ENCODE results near the gene AEBP2.
"Not testable (repeated sequence)": the region's sequence is repeated elsewhere in the genome, so short reads cannot be mapped to it uniquely, and the experiment has no call there.

AEBP2 gene

DNA sequence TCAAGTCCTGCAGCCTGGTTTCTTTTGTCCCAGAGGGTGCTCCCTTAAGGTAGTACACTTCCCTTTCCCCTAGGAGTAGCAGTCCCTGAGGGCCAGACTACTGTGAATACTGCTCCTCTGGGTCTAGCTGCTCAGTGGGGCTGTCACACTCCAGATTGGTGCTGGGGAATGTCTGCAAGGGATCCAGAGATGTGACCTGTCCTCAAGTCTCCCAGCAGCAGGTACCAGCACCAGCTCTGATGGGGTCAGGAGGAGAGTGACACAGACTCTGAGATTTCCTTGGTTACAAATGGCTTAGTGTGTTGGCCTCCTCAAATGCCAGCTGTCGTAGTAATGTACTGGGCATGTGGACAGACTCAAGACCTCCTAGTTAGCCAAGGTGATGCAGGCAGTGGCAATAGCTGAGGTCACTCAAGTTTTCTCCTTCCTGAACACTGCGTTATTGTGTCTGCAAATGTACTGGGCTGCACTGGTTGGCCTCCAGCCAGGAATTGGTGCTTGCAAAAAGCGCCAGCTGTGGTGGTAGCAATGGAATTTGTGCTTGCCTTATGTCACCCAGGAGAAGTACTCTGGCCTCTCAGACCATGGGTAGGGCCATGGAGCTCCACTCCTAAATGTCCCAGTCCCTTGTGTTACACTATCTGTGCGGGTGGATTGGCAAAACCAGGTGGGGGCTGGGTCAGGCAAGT, 36.4 kb upstream of the AEBP2 start:
- Histone ChIP-seq H3K27ac (no peak overlapping the region), H3K27me3 (no peaks in the 10 kb centered on the region), H4K20me1 (no peaks in the 10 kb centered on the region), H3K36me3 (no peaks in the 10 kb centered on the region), H3K4me1 (no peaks in the 10 kb centered on the region), H3K4me2 (no peak overlapping the region), H3K9me3 (replicated peaks in 1 of 11) (peaks cover 6 to 25% (median 17%) of the 10 kb centered on the region in 11 experiments; a peak in 17 of 22 replicates), H3K9ac (no peak overlapping the region), H3K4me3 (no peak overlapping the region)
- no peak for TF ChIP-seq Cebpa-rat (IDR thresholded peaks at IDR 0.05)

DNA sequence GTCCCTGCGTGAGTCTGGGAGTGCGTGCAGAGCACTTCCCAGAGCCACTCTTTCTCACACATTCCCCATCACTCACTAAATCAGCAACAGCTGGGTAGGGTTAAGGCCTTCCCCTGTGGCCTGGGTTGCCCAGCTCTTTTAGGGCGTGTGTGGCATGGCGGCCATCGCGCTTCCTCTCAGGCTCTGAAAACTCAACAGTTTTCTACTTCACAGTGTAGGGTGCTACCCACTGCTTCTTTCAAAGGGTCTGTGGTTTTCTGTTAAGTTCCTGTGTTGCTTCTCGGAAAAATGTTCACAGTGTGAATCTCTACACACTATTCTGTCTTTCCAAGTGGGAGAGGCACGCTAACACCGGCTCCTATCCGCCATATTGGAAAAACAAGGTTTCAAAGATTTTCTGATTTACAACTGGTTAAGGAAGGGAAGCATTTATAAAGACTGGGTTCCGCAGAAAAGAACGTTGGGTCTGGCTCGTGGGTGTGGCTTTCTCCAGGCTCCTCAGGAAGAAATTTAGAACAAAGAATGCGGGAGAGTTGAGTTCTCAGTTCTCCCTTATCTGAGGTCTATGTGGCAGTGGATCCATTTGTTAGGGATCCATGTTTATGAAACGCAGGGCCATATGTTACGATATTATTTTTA, 34.9 kb upstream of the AEBP2 start:
- H3K4me1 ChIP-seq = no peaks in the 10 kb centered on the region
- H3K27me3 ChIP-seq = no peaks in the 10 kb centered on the region
- no peaks in the 10 kb centered on the region for H3K36me3 ChIP-seq
- no peak overlapping the region for H3K27ac ChIP-seq
- no peak overlapping the region for H3K4me3 ChIP-seq
- H3K9me3 ChIP-seq (replicated peaks in 1 of 11) = peaks cover 6 to 25% (median 17%) of the 10 kb centered on the region in 11 experiments; a peak in 17 of 22 replicates
- no peaks in the 10 kb centered on the region for H4K20me1 ChIP-seq
- no peak overlapping the region for H3K9ac ChIP-seq
- no peak for TF ChIP-seq Cebpa-rat (IDR thresholded peaks at IDR 0.05)
- H3K4me2 ChIP-seq = no peak overlapping the region

DNA sequence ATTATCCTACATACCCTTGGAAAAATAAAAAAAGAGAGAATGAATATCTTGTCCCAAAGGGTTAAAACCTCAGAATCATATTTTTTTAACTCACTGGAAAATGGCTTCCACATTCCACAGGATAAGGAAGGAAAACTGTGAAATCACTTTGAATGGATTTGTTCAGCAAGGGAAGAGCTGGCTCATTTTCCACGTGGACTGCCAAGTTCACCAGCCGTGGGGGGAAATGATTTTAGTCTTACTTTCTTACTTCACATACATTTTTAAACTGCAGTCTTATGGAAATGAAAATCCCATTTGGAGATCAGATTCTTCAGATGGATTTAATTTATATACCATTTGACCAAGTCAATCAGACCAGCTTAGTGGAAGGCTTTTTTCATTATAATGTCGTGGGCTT, 29.9 kb upstream of the AEBP2 start:
- Histone ChIP-seq H3K27me3 (no peaks in the 10 kb centered on the region), H3K4me1 (no peaks in the 10 kb centered on the region), H3K9ac (no peak overlapping the region), H4K20me1 (no peaks in the 10 kb centered on the region), H3K9me3 (replicated peaks in 1 of 11) (peaks cover 0 to 12% (median 9%) of the 10 kb centered on the region in 11 experiments; a peak in 12 of 22 replicates), H3K4me2 (no peak overlapping the region), H3K4me3 (no peak overlapping the region), H3K36me3 (no peaks in the 10 kb centered on the region), H3K27ac (no peak overlapping the region)
- no peak for TF ChIP-seq Cebpa-rat (IDR thresholded peaks at IDR 0.05)

DNA sequence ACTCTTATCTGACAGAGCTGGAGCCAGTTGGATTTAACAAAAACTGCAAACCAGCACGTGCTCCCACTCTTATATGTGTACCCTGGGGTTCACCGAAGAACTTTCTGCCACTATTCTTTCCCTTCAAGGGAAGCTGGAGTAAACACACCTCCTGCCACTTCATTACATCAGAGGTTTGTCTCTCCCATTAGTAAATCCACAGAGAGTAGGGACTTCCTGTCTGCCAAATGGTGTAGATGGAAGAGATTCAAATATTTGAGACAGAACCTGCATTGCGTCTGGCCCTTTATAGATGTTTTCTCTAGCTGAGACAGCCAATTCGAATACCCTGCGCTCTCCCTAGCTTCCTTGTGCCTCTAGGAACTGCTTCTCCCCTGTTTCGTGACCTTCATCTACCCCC, 29.1 kb upstream of the AEBP2 start:
- H4K20me1 ChIP-seq = no peaks in the 10 kb centered on the region
- H3K4me1 ChIP-seq = no peaks in the 10 kb centered on the region
- no peak overlapping the region; a peak in 1 of 22 replicates for H3K4me2 ChIP-seq
- no peak for TF ChIP-seq Cebpa-rat (IDR thresholded peaks at IDR 0.05)
- H3K4me3 ChIP-seq = no peak overlapping the region
- H3K36me3 ChIP-seq = no peaks in the 10 kb centered on the region
- H3K9me3 ChIP-seq (replicated peaks in 1 of 11) = peaks cover 0 to 6% (median under 1%) of the 10 kb centered on the region in 11 experiments; a peak in 4 of 22 replicates
- no peak overlapping the region for H3K9ac ChIP-seq
- H3K27ac ChIP-seq = no peak overlapping the region
- H3K27me3 ChIP-seq = no peaks in the 10 kb centered on the region

DNA sequence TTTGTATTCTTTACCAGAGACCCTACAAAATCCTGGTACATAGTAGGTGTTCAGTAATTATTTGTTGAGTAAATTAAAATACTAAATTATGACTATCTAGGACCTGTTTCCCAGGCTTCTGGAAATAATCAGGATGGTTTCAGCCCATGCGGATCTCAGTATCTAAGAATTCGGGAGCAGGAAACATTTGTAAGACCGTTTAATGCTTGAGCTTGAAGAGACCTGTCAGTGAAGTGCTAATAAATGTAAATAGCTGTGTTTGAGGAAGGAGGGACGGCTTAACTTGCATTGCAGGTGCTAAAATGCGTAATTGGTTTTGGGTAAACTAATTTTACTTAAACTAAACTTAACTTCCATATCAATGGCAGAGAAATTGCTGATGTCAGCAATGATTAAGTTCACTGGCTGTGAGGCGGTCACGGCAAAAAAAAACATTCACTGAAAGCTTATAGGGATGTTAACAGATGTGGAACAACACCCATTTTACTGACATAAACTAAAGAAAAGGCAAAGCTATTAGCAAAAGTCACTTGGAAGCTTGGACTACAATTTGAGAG, 28.6 kb upstream of the AEBP2 start:
- H3K4me3 ChIP-seq = no peak overlapping the region
- no peaks in the 10 kb centered on the region for H4K20me1 ChIP-seq
- no peak overlapping the region for H3K9ac ChIP-seq
- no peaks in the 10 kb centered on the region for H3K4me1 ChIP-seq
- peaks cover 0 to 1% (median 0%) of the 10 kb centered on the region in 11 experiments; a peak in 1 of 22 replicates for H3K9me3 ChIP-seq (replicated peaks in 1 of 11)
- no peak overlapping the region for H3K27ac ChIP-seq
- TF ChIP-seq Cebpa-rat (IDR thresholded peaks at IDR 0.05) = no peak
- H3K4me2 ChIP-seq = no peak overlapping the region
- no peaks in the 10 kb centered on the region for H3K27me3 ChIP-seq
- no peaks in the 10 kb centered on the region for H3K36me3 ChIP-seq

DNA sequence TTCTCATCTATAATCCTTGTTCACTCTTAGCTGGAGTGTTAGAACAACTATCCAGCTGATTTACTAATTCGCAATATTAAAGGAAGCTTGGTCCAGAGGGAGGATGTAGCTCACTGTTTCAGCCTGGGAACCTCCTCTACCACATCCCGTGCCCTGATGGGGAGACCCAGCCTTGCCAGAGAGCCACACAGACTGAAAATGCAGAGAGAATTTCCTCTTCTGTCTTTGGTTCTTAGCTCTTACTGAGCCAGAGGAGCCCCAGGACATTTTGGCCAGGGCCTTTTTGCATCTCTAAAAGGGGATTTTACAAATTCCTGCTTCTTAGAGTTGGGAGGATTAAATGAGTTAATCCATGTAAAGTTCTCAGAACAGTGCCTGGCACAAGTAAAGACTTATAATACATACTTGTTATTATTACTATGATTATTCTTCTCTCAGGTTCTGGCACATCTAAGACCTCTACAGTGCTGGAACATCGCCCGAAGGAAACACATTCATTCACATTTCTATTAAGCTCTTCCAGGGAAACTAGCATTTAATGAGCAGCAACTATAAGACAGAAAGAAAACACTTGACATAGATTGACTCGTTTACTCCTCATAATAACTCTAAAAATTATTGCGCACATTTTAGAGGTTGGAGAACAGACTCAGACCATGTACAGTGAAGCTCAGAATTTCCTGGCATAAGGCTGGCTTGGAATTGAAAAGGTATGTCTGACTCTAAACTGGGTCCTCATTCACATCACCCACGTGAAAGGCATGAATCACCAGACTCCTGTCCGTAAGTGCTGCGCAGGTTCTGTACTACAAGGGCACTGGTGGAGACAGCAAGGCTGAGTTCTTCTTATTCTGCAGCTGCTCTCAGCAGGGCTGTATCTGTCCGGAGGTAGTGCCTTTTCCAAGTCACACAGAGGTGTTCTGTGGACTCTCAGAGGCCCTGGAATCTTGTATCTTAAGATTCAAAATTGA, 27.8 kb upstream of the AEBP2 start:
- no peaks in the 10 kb centered on the region for H4K20me1 ChIP-seq
- H3K4me1 ChIP-seq = no peaks in the 10 kb centered on the region
- H3K4me2 ChIP-seq = no peak overlapping the region
- no peak overlapping the region for H3K27ac ChIP-seq
- H3K9me3 ChIP-seq (replicated peaks in 1 of 11) = no peaks in the 10 kb centered on the region
- H3K36me3 ChIP-seq = no peaks in the 10 kb centered on the region
- H3K9ac ChIP-seq = no peak overlapping the region
- no peak overlapping the region for H3K4me3 ChIP-seq
- no peak for TF ChIP-seq Cebpa-rat (IDR thresholded peaks at IDR 0.05)
- H3K27me3 ChIP-seq = no peaks in the 10 kb centered on the region

DNA sequence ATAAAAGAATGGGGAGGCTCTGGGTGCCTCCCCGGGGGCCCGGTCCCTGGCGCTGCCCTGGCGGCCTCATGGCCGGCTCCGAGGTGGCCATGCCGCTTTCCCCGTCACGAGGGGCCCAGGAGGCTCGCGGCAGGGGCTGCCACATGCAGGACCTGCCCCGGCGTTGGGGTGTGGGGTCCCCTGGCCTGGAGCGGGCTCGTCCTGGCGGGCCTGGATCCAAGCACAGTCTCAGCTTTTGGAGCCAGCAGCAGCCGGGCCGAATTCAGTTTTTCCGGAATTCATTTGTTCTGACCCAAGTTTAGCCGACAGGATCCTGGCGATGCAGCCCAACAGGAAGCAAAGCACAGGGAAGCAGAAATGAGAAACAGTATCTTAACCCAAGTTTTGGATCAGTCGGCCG, 26.4 kb upstream of the AEBP2 start:
- no peak overlapping the region for H3K27ac ChIP-seq
- H3K4me2 ChIP-seq = no peak overlapping the region
- no peaks in the 10 kb centered on the region for H3K27me3 ChIP-seq
- H4K20me1 ChIP-seq = no peaks in the 10 kb centered on the region
- no peaks in the 10 kb centered on the region for H3K36me3 ChIP-seq
- no peak overlapping the region for H3K9ac ChIP-seq
- H3K9me3 ChIP-seq (replicated peaks in 1 of 11) = no peaks in the 10 kb centered on the region
- no peak overlapping the region for H3K4me3 ChIP-seq
- TF ChIP-seq Cebpa-rat (IDR thresholded peaks at IDR 0.05) = no peak
- H3K4me1 ChIP-seq = no peaks in the 10 kb centered on the region

DNA sequence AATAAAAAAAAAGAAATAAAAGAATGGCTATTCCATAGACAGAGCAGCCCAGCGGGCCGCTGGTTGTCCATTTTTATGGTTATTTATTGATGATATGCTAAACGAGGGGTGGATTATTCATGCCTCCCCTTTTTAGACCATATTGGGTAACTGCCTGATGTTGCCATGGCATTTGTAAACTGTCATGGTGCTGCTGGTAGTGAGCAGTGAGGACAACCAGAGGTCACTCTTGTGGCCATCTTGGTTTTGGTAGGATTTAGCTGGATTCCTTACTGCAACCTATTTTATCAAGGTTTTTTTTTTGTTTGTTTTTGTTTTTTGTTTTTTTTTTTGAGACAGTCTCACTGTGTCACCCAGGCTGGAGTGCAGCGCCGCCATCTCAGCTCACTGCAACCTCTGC, 25.7 kb upstream of the AEBP2 start:
- not testable (repeated sequence) for H4K20me1 ChIP-seq; H3K36me3 ChIP-seq; H3K9me3 ChIP-seq (replicated peaks in 1 of 11); H3K4me3 ChIP-seq; H3K4me2 ChIP-seq; H3K27ac ChIP-seq; H3K27me3 ChIP-seq; H3K9ac ChIP-seq; H3K4me1 ChIP-seq

DNA sequence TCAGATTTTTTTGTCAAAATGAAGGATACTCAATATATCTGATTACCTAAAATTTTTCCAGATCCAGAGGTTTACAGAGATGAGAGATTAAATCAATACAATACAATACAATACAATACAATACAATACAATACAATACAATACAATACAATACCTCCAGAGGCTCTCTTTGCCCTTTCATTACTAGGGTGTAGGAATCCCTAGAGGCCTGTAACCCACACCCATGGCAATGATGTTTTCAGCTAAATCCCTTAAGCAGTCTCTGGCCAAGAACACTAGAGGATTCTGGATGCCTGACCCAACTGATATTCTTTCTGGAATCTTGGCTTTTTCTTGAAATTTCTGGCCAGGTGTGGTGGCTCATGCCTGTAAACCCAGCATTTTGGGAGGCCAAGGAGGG, 23.7 kb upstream of the AEBP2 start:
- no peaks in the 10 kb centered on the region for H4K20me1 ChIP-seq
- no peaks in the 10 kb centered on the region for H3K4me1 ChIP-seq
- H3K36me3 ChIP-seq = no peaks in the 10 kb centered on the region
- TF ChIP-seq Cebpa-rat (IDR thresholded peaks at IDR 0.05) = no peak
- H3K27ac ChIP-seq = no peak overlapping the region
- no peaks in the 10 kb centered on the region for H3K27me3 ChIP-seq
- no peak overlapping the region for H3K4me3 ChIP-seq
- H3K4me2 ChIP-seq = no peak overlapping the region
- no peak overlapping the region for H3K9ac ChIP-seq
- H3K9me3 ChIP-seq (replicated peaks in 1 of 11) = no peaks in the 10 kb centered on the region
